GM21717 (cell line): ENCODE measurements around the gene IGF1R.
A peak's percentile ranks its signal among the peaks of the same experiment; 100 is the strongest.

ENCODE experiments used
- ATAC-seq: cut with Tn5 transposase; IDR thresholded peaks from one replicate; pipeline ENCODE4 v1.9.1; 2021; ENCODE audit warnings: mild to moderate bottlenecking, moderate library complexity; ENCODE audit not compliant: unreplicated experiment

IGF1R gene

DNA sequence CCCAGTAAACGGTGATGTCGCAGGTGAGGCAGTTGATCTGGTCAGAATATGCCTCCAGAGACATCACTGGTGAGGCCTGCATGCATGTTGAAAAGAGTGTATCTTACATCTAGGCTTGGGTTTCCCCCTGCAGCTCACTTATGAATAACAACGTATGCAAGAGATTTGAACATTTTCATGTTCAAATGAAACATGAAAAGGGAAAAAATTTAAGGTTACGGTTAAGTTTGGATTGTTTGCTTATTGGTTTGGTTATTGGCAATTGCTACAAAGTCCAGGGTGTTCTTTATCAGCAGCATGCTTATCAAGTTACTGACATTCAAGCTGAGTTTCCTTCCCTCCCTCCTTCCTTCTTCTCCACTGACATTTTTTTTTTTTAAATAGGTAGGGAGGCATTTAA is 123.2 kb downstream of the IGF1R start:
- ATAC-seq, result no peak

DNA sequence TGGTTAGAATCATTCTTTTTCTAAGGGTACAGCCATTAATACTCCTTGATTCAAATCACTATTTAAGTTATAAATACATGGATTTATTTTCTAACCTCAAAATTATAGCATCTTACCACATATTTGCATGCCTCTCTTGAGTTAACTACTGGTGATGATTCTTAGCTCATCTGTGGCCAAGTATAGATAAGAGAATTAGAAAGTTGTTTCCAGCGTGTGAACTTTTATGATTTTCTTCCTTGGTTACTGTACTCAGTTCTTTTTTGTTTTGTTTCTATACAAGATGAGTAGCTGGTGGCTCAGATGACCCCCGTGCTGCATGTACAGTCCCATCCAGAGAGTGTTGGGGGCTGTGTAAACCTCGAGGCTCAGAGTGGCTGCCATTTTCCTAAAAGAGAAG is 124.6 kb downstream of the IGF1R start:
- ATAC-seq, result no peak

DNA sequence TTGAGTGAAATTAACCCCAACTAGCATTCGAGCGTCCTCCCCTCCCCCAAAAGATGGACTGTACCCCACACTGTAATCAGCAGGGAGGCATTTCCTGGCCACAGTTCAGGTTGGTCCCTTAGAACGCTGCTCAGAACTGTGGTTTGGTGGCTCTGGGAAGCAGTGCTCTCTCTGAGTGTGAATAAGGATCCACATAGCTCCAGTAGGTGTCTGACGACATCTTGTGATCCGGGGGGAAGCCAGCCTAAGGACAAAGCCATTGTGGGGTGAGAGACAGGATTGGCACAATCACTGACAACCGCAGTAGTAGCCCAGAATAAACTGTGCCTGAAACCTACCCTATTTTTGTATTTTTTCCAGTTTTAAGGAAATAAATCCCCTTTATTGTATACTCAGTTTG is 125.3 kb downstream of the IGF1R start:
- ATAC-seq, result no peak

DNA sequence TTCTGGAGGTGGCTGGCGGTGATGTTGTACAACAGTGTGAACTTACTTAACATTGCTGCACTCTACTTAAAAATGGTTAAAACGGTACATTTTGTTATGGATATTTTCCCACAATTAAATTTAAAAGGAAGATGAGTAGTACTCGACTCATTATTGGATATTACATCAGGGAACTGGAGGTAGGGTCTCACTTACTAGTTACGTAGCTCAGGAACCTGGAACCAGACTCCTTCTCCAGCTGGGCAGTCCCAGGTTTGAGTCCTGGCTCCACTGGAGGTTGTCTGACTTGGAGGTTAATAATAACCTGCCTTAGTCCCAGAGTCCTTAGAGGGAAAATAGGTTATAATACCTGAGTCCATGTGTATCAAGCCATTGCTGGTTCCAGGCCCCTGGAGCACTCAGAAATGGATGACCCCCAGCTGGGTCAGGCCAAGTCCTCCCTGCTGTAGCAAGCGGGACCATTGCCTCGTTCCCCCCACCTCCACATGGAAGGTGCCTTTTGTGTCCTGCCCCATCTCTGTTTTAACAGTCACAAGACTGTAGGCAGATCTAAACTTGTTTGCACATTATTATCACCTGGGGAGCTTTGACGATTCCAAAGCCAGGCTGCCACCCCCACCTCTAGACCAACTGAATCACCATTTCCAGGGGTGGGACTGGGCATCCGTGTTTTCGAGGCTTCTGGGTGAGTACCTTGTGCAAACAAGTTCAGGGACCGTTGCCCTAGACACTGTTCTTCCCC is 126.6 kb downstream of the IGF1R start:
- ATAC-seq, result no peak

DNA sequence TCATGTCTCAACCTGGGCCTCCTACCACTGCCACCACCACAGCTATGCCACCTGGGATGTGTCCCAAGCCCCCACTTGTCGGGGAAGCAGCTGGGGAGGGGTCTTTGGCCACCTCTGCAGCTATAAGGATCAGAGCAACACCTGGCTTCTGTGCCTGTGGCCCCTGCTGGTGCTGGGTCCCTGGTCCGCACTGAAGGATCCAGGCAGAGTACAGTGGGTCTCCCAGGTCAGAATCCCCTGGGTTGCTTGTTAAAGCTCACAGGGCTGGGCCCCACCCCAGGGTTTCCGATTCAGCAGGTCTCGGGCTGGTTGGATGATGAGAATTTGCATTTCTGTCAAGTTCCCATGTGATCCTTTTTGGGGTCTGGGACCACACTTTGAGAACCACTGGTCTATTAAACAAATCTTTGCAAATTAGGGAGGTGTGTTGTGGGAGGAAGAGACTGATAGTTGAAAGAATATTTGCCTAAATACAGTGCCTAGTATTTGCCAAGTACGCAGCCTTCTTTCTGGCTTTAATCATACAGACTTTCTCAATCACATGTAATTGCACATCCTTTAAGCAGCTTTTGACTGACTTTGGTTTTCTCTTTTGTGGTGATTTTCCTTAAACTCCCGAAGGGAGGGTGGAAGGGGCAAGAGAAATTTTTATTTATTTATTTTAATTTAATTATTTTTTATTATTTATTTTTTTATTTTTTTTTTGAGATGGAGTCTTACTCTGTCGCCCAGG is 127.3 kb downstream of the IGF1R start:
- ATAC-seq, result no peak

DNA sequence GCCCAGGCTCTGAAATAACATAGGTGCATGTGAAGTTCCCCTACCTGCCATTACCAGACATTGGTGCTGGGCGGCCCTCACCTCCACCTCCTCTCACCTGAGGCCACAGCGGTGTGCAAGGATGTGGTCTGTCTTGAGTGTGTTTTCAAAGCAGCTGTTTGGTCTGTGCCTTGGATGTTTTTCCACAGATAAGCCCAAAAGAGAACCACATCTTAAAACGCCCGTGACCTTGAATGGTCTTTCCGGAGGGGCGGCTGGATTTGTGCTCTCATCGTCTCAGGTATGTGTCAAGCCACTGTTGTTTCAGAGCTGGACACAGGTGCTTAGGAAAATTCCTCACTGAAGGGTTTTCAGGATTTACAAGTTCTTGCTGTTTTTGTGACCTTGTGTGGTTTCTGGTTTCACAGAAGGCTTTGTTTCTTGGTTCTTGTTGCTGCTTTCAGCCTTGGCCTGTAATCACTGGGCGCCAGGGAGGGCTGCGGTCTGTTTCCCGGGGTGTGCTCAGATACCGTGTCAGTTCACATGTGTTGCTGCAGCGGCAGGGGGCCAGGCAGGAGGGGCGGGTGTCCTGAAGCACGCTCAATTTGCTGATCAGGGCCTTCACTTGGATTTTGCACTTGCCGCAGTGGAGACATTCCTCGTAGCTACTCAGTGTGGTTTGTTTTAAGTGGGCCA is 128.4 kb downstream of the IGF1R start:
- peak; percentile 70 for ATAC-seq

DNA sequence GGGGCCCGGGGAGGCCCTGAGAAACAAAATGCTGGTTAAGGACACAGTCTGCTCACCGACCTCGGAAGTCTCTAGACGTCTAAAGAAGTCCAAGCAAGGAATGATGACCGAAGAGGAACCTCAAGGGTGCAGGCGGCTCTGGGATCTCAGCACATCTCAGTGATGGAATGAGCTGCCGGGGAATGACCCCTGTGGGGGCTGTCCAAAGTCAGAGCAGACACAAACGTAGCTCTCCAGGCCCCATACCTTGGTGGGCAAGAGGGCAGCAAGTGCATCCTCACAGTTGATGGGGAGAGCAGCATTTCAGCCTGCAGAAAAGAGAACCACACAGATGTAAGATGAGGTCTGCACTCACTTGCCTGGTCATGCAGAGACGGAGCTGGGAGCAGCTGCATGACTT is 129.1 kb downstream of the IGF1R start:
- ATAC-seq, result no peak

DNA sequence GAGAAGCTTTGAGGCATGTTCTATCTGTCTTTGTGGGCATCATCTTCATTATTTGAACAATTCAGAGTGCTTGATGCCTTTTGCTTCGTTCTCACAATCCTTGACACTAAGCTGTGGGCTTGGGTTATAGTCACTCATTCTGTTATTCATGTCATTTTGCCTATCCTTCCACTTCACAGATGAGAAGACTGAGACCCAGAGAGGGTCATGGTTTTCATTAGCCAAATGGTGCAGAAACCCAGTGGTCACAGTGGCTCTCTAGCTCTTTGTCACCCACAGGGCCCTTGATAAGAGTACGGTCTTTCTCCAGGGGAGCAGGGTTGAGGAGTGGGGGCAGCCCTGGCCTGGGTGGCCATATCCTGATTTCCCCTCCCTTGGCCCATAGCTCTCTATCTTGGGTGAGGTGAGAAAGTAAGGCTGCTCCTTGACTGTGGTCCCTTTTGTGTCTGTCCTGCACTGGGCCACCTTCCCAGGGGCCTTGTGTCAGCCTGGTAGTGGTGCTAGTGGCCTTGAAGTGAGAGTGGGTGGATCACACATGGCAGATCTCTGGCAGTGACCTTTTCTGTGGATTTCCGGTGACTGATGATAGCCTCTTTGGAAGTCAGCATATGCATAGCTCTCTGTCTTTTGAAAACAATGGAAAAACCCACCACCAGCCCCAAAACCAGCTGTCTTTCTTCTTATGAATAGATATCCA is 130.1 kb downstream of the IGF1R start:
- no peak for ATAC-seq

DNA sequence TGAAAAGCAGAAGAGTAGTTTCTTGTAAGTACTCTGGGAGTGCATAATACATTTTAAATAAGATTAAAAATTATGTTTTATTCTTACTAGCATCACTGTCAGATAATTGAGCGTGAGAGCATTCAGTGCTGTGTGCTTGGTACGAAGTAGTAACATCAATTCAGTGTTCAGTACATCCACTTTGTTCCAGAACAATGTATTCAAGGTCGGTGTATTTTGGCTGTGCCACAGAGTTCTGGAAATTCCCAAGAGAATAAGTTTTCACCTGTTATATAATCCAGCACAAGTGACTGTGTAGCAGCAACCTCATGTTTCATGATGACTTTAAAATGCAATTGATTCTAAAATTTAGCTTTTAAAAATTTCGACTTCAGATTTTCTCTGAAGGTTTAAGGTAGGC is 130.6 kb downstream of the IGF1R start:
- ATAC-seq, result no peak

DNA sequence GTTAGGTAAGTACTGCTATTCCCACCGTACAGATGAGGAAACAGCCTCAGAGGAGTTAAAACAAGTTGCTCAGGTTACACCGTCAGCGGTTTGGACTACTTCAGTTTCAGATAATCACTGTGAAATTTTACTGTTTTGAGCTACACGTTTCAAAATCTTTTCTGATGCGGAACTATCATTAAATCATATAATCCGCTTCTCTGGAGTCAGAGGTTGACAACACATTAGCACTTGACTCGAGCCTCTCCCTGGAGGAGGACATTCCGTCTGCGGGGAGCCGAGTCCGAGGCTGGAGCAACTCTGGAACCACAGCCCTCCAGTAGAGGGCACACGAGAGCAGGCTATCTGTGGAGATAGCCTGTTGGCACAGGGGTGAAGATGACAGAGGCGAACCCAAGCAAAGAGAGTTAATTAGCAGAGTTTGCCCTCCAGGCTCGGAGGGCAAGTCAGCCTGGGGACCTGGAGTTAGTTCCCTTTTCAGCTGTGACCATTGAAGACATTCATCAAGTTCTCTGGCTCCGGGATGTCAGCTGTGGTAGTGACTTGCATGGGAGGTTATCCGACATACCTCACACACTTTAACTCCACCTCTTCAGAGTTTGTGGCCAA is 131.2 kb downstream of the IGF1R start:
- peak; percentile 80 for ATAC-seq

DNA sequence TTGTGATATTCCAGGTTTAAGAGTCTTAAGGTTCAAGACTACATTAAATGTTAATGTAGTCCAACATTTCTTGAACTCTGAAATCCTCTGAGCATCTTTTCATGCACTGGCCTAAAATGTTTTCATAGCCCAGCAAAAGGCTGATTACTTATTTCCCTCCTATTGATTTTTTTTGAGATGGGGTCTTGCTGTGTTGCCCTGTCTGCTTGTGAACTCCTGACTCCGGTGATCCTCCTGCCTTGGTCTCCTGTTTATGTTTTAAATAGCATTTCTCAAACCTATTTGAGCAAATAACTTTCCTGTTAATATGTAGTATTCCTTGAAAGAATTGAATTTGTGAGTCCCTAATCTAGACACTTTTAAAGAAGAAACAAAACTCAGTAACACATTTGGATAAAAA is 133.5 kb downstream of the IGF1R start:
- ATAC-seq, result no peak

DNA sequence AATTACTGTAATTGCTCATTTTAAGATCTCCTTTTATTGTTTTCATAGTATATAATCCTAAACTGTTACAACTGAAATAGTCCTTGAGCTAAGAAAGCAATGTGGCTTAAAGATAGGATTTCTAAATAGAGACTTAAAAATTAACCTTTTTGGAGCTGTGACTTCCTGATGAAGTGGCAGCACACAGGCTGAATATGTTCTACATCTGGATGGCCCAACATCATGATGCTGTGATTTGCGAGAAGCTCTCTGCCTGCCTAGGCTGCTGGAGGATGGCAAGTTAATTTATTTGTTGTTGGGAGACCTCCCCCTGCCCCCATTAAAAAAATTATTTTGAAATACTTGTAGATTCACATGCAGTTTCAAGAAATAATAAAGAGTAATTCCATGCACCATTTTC is 134.5 kb downstream of the IGF1R start:
- no peak for ATAC-seq

DNA sequence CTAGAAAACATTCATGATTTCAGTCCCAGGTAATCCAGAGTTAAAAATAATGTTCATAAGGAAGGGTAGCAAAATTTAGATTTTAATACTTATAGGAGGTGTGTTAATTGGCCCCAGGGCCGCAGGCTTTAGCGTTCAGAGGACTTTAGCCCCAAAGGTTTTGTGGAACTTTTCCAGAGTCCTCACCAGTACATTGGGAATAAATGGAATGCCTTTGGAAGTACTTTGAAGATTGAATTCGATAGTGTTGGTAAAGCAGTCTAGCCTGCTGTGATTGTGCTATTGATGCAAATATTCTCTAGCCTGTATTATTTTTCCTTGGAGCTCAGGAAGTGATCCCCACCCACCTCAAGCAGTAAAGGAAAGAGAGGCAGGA is 137.1 kb downstream of the IGF1R start:
- ATAC-seq, result no peak

DNA sequence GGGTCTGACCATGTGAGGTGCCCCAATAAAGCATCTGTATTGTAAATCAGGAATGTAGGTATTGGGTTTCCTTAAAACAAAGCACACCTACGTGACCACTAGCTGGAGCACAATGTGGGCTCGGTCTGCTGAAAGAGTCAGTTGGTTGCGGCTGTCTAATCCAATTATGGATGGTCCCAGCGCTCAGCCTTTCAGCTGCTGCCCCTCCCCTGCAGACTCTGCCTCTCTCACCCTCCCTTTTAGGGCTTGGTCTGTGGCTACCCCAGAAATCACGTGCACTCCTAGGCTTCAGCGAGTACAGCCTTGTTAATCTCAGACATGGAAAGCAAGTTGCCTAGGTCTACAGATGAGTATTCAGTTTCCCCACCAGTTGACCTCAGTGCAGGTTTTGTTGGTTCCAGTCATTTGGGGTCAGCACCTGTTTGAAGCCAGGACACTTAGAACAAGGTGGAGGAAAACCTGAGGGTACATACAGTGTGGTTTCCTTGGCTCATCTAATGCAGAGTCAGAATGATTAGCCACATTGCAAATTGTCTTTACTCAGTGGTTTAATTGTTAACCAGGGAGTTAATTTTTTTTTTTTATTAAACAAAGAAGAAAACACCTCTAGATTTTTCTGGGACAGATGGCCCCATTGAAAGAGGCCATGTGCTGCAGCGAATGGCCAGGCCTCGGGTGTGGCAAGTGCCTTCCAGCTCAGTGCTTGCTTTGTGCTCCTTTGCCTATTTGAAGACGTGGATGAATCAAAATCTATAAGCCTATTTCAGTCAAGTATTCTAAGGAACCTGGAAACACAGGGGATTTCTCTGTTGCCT is 137.7 kb downstream of the IGF1R start:
- peak; percentile 49 for ATAC-seq

DNA sequence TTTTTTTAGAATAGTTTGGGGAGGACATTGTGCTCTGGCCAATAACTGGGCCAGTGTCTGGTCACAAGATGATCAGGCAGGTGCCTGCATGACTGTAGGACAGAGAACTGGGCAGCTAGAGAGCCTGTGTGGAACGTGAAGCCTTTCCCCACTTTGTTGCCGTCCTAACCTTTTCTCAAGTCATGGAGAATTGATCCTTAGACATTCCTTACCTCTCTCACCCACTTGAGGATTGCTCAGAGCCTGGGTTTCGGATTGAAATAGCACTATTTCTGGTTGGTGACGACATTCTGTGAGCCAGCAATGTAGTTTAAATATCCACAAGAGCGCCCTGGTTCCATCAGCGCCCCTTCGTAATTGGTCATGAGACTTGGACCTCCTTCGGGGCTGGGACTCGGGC is 138.4 kb downstream of the IGF1R start:
- ATAC-seq, result no peak

DNA sequence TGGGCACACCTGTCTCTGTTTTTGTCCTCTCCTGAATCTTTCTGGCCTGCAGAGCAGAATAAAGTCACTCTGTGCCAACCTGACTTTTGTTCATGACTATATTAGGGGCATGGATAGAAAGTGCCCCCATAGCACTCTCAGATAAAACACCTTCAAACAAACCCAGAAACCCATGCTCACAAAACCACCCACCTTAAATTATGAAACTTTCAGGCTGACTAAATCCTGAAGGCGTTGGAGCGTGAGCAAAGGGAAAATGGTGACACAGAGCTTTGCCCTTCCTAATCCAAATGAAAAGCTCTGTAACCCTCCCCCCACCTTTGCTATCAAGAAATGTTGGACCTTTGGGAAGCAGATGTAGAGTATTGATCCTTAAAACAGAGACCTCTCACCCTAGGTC is 138.9 kb downstream of the IGF1R start:
- no peak for ATAC-seq

DNA sequence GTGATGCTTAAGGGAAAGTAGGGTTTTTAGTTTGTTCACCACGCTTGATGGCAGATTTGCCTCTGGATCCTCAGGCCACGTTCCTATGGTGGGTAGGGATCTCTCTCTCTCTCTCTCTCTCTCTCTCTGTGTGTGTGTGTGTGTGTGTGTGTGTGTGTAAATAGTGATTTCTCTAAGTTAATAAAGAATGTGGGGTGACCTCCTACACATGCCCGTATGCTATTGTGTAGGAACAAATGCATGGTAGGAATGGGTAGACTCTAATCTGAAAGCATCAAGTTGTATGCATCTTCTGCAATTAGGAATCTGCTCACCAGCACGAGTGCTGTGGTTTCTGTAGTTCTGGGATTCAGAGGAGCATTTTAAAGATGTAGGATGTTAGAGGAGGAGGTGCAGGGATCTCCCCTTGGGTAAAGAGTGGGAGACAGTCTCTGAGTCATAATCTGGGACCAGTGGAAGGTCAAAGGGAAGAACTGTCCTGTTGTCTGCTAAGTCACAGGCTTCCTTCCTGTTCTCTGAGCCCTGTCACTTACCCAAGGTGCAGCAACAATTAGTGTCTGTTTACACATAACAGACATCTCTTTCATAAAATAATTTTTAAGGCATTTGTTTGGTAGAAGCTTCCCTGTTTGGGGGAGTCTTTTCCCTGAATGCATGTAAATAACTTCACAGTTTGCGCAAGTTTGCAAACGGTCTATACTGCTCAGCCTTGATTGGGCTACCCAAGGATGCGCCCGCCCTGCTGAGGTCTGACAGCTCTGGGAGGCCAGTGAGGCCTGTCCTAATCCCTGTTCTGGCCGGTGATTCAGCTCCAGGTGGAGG is 139.8 kb downstream of the IGF1R start:
- no peak for ATAC-seq

DNA sequence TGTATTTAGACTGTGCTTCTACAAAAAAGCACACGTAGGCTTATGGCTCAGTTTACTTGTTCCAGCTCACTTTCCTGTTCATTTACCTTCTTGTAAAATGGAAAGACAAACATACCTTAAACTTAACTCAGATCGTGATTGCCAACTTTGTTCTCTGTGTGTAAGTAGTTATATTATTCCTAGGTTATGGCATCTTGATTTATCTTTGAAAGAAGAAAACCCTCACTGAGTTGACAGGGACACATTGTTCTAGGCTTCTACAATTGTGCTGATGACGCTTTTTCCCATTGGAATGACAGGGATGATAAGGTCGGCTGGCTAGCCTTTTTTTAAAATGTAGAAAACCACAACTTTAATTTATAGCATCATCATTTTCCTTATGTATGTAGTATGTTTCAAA is 140.7 kb downstream of the IGF1R start:
- ATAC-seq, result no peak

DNA sequence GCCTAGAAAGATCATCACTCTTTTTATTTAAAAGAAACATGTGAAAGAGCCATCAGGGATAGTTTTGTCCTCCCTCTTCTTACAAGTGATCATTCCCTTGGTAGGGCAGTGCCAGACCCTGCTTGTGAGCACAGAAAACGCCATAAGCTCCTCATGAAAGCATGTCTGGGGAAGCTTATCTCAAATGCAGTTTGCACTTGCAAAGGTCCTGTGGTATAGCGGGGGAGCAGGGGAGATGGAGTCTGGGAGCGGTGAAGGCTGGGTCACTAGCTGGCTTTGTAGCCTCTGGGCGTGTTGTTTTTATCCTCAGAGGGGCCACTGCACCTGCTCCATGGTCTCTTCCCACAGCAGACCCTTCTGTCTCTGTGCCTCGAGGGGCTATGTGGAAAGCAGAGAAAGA is 141.9 kb downstream of the IGF1R start:
- ATAC-seq, result no peak
